Gastroesophageal sphincter (tissue), 4 donors: ENCODE measurements around the gene ADSS2. TPM values are rescaled to one million over a fixed set of nuclear protein-coding genes. Genes with fewer than 3 reads are reported as not detected.

ENCODE experiments used
- ATAC-seq: fragments of 150-250 bp; one replicate; pipeline ENCODE4 v1.9.1; 2016; ENCODE audit warnings: mild to moderate bottlenecking, moderate library complexity
- H3K27ac ChIP-seq, 4 donors: fragments of 200-600 bp; sonication (generic) in 3 of 4; 1 replicate in 3 of 4; 2 replicates in 1 of 4; pipeline ENCODE4 v1.5.1; 2016 to 2019
- H3K27me3 ChIP-seq: fragments of 200-600 bp; sonication (generic); one replicate; pipeline ENCODE4 v1.5.1; 2019
- H3K36me3 ChIP-seq, 2 donors: fragments of 200-600 bp; sonication (generic); one replicate each; pipeline ENCODE4 v1.5.1; 2019; ENCODE audit warnings: control low read depth in 1 of 2
- H3K4me1 ChIP-seq, 3 donors: fragments of 200-600 bp; sonication (generic); 1 replicate in 2 of 3; 2 replicates in 1 of 3; pipeline ENCODE4 v1.5.1; 2016 to 2019; ENCODE audit warnings: control low read depth in 2 of 3
- H3K4me3 ChIP-seq, 2 donors: fragments of 200-600 bp; sonication (generic); one replicate each; pipeline ENCODE4 v1.5.1; 2019; ENCODE audit warnings: mild to moderate bottlenecking in 1 of 2, moderate library complexity in 1 of 2
- H3K9me3 ChIP-seq, 3 donors: fragments of 200-600 bp; sonication (generic); one replicate each; pipeline ENCODE4 v1.5.1; 2017 to 2019; ENCODE audit warnings: control low read depth in 2 of 3
- CTCF ChIP-seq, 4 experiments: fragments of 200-600 bp in 2 of 4; fragments of 450-650 bp in 2 of 4; sonication (generic) in 1 of 4; IDR thresholded peaks; one replicate each; pipeline ENCODE4 v1.5.1; 2017 to 2019; ENCODE audit warnings: antibody characterized with exemption in 4 of 4, mild to moderate bottlenecking in 2 of 4, moderate library complexity in 2 of 4
- EP300 ChIP-seq: sonication (generic); formaldehyde crosslinking; IDR thresholded peaks from one replicate; pipeline ENCODE4 v1.6.1; 2017; ENCODE audit warnings: antibody characterized with exemption, mild to moderate bottlenecking
- POLR2A ChIP-seq, 2 donors: fragments of 450-650 bp; IDR thresholded peaks; one replicate each; pipeline ENCODE4 v1.6.1; 2017; ENCODE audit warnings: antibody characterized with exemption in 2 of 2, mild to moderate bottlenecking in 2 of 2, moderate library complexity in 1 of 2
- POLR2AphosphoS5 ChIP-seq: sonication (generic); formaldehyde crosslinking; IDR thresholded peaks from one replicate; pipeline ENCODE4 v1.6.1; 2017; ENCODE audit warnings: antibody characterized with exemption
- WGBS, 2 donors: methylation state at CpG; one replicate each; pipeline ENCODE4 v1.1.5; 2018; ENCODE audit warnings: low coverage in 1 of 2; 5-methylcytosine and 5-hydroxymethylcytosine counted together
- total RNA-seq, 4 donors: library from RNA; depleted of rRNA; stranded (reverse); fragments of >200 nt; gene quantifications; one replicate each; pipeline ENCODE4 v1.1.0, GENCODE V29; 2016

The ADSS2 gene
- total RNA-seq, 4 donors from 2014 or later = 28.9 to 59.0 (median 47.1) TPM

GRCh38 chr1:244458781-244459180, 7.1 kb upstream of the ADSS2 start:
- TF ChIP-seq EP300 (no peak), POLR2A (IDR thresholded peaks at IDR 0.05) (no peak), CTCF (IDR thresholded peaks at IDR 0.05) (no peak), POLR2AphosphoS5 (no peak)
- H3K9me3 ChIP-seq = no peaks in the 10 kb centered on the region
- H3K27me3 ChIP-seq = no peaks in the 10 kb centered on the region
- WGBS, 2 donors = 82 to 100% methylated on average over 2 to 3 of the region's 4 CpGs
- ATAC-seq = no peak
- H3K27ac ChIP-seq = no peak overlapping the region
- no peak overlapping the region for H3K4me3 ChIP-seq
- H3K4me1 ChIP-seq = peaks cover 0 to 9% (median 5%) of the 10 kb centered on the region in 3 donors
- H3K36me3 ChIP-seq = no peaks in the 10 kb centered on the region

GRCh38 chr1:244456586-244456985, 4.9 kb upstream of the ADSS2 start:
- Histone ChIP-seq H3K9me3 (no peaks in the 10 kb centered on the region), H3K27ac (no peak overlapping the region), H3K4me3 (no peak overlapping the region), H3K4me1 (peaks cover 0 to 14% (median 5%) of the 10 kb centered on the region in 3 donors), H3K36me3 (no peaks in the 10 kb centered on the region), H3K27me3 (no peaks in the 10 kb centered on the region)
- no peak for TF ChIP-seq CTCF (IDR thresholded peaks at IDR 0.05)
- TF ChIP-seq POLR2AphosphoS5 = no peak
- no peak for TF ChIP-seq EP300
- TF ChIP-seq POLR2A (IDR thresholded peaks at IDR 0.05) = no peak
- whole genome bisulfite sequencing, 2 donors = 86 to 100% methylated on average over 1 of the region's 1 CpG
- no peak for ATAC-seq

- no peak overlapping the region for H3K4me3 ChIP-seq
- H3K4me1 ChIP-seq = peaks cover 1 to 18% (median 6%) of the 10 kb centered on the region in 3 donors
- no peak for TF ChIP-seq EP300
- no peak for TF ChIP-seq POLR2AphosphoS5
- TF ChIP-seq POLR2A (IDR thresholded peaks at IDR 0.05) = no peak
- TF ChIP-seq CTCF (IDR thresholded peaks at IDR 0.05) = no peak
- no peak for ATAC-seq
- H3K36me3 ChIP-seq = no peaks in the 10 kb centered on the region
- no peak overlapping the region for H3K27ac ChIP-seq
- no peaks in the 10 kb centered on the region for H3K9me3 ChIP-seq
- WGBS, 2 donors = 67 to 71% methylated on average over 4 to 6 of the region's 6 CpGs
- no peaks in the 10 kb centered on the region for H3K27me3 ChIP-seq
These were observed 2.7 kb upstream of the ADSS2 start for GRCh38 chr1:244454412-244454811.

- H3K36me3 ChIP-seq = no peaks in the 10 kb centered on the region
- H3K9me3 ChIP-seq = no peaks in the 10 kb centered on the region
- ATAC-seq = peak; percentile 98
- H3K27ac ChIP-seq = peak overlapping the region; percentile 86 to 97 (median 95)
- H3K27me3 ChIP-seq = no peaks in the 10 kb centered on the region
- H3K4me1 ChIP-seq = peaks cover 14 to 41% (median 17%) of the 10 kb centered on the region in 3 donors
- TF ChIP-seq POLR2A (IDR thresholded peaks at IDR 0.05) = no peak
- peak; percentile 23 for TF ChIP-seq POLR2AphosphoS5
- peak; percentile 16 to 68 (median 59) for TF ChIP-seq CTCF (IDR thresholded peaks at IDR 0.05)
- peak overlapping the region; percentile 69 to 89 for H3K4me3 ChIP-seq
- 13 to 27% methylated on average over 9 to 19 of the region's 47 CpGs for WGBS, 2 donors
These were observed 464 bp upstream of the ADSS2 start for GRCh38 chr1:244451951-244452795.
